Adrenal gland (tissue), 19 donors: ENCODE data around the gene TNS1. TPM values are rescaled to one million over a fixed set of nuclear protein-coding genes. Genes with fewer than 3 reads are reported as not detected.

ENCODE experiments used
- DNase-seq, 7 donors: peaks; one replicate each; pipeline ENCODE4 v3.0.0-alpha.2; 2019 to 2020
- H3K27ac ChIP-seq, 5 donors: fragments of 200-600 bp; sonication (generic) in 4 of 5; 1 replicate in 3 of 5; 2 replicates in 2 of 5; pipeline versions ENCODE4 v1.5.1 to v1.8.0; 2016 to 2020; ENCODE audit warnings: mild to moderate bottlenecking in 1 of 5
- H3K27me3 ChIP-seq: fragments of 200-600 bp; 2 replicates; pipeline ENCODE4 v1.8.0; 2021
- H3K36me3 ChIP-seq, 2 donors: fragments of 200-600 bp; replicated peaks in 1 of 2; 1 replicate in 1 of 2; 2 replicates in 1 of 2; pipeline versions ENCODE4 v1.5.1 to v1.8.0; 2018 to 2022
- H3K4me1 ChIP-seq, 2 donors: fragments of 200-600 bp; replicated peaks in 1 of 2; 1 replicate in 1 of 2; 2 replicates in 1 of 2; pipeline versions ENCODE4 v1.5.1 to v1.8.0; 2018 to 2021
- H3K4me3 ChIP-seq, 4 donors: fragments of 200-600 bp; sonication (generic) in 3 of 4; one replicate each; pipeline ENCODE4 v1.5.1; 2016 to 2018
- H3K9me3 ChIP-seq, 3 donors: fragments of 200-600 bp; sonication (generic) in 1 of 3; replicated peaks in 1 of 3; 1 replicate in 2 of 3; 2 replicates in 1 of 3; pipeline versions ENCODE4 v1.5.1 to v1.8.0; 2016 to 2021
- POLR2A ChIP-seq, 2 donors: fragments of 450-650 bp; IDR thresholded peaks; one replicate each; pipeline ENCODE4 v1.6.1; 2017; ENCODE audit warnings: antibody characterized with exemption in 2 of 2, mild to moderate bottlenecking in 2 of 2, moderate library complexity in 1 of 2
- WGBS, 4 donors: extraction: QIAGEN DNeasy Blood & Tissue Kit in 2 of 4; methylation state at CpG; one replicate each; pipeline versions ENCODE4 v1.1.5 to v1.1.7; 2013 to 2017; 5-methylcytosine and 5-hydroxymethylcytosine counted together
- intact Hi-C, 2 donors: fragments of 100-400 bp; cut with DNase I; formaldehyde crosslinking; loops; one replicate each; pipeline versions ENCODE4 v1.14.1 to v1.15.0; 2022 to 2023
- long read RNA-seq, 10 donors: library from polyadenylated mRNA in 3 of 10; unstranded in 2 of 10; stranded (forward) in 1 of 10; transcript quantifications; one replicate each; pipeline ENCODE4 v2.0.0 and lab custom pipeline, GENCODE V29; 2021 to 2026
- polyA plus RNA-seq, 3 donors: library from polyadenylated mRNA; stranded (reverse); fragments of 200-250 nt in 2 of 3; fragments of 350-450 nt in 1 of 3; fragmentation: Illumina TruSeq in 1 of 3; extraction: RNeasy Lipid Tissue Mini Kit (QIAGEN cat#74804) in 1 of 3; gene quantifications; one replicate each; pipeline ENCODE4 v1.2.3, GENCODE V29; 2013 to 2014
- total RNA-seq, 9 donors: library from RNA; depleted of rRNA in 4 of 9; stranded (reverse); fragments of >200 nt in 4 of 9; fragments of 120-200 nt in 1 of 9; fragmentation: NEBNext Ultra II Directional in 1 of 9; extraction: Animal tissue kit (Norgen Biotek cat#: 25700) in 1 of 9; gene quantifications; one replicate each; pipeline versions ENCODE4 v1.1.0 to v1.2.4, GENCODE V29; 2013 to 2023
- TF ChIP-seq, protein P1 (sequence below), 6 experiments: fragments of 450-650 bp in 4 of 6; fragments of 200-600 bp in 2 of 6; sonication (generic) in 1 of 6; IDR thresholded peaks; 1 replicate in 5 of 6; 2 replicates in 1 of 6; pipeline versions ENCODE4 v1.5.1 to v1.8.0; 2016 to 2021; ENCODE audit warnings: antibody characterized with exemption in 6 of 6, mild to moderate bottlenecking in 2 of 6, moderate library complexity in 1 of 6
- donor health status: healthy with polysubstance abuse.
- donor health status: Bipolar disorder and iron deficiency.
- donor health status: DM: yes; HTN: yes; CAD: no.
- donor health status: DM: no; HTN: no; CAD: no.
- donor health status: DM: no; HTN: no; CAD: no.
- donor health status: DM: yes; HTN: yes; CAD: no.

The TNS1 gene
- total RNA-seq (100 to 1,000 TPM in 8 of 9 donors, 10 to 100 TPM in 1; 34.1 to 341 (median 302) TPM), polyA plus RNA-seq (100 to 1,000 TPM in 2 of 3 donors, 10 to 100 TPM in 1; 46.7 to 123 (median 122) TPM)
- long read RNA-seq, donor 1, partial matches to known transcripts = 6 of 10 reads
- long read RNA-seq, donor 1, other reads (novel, unspliced or antisense) = 0 of 10 reads
- long read RNA-seq, donor 2, partial matches to known transcripts = 13 of 16 reads
- long read RNA-seq, donor 2, other reads (novel, unspliced or antisense) = 0 of 16 reads
- long read RNA-seq, donor 3, partial matches to known transcripts = 14 of 16 reads
- long read RNA-seq, donor 3, other reads (novel, unspliced or antisense) = 0 of 16 reads
- long read RNA-seq, donor 4, partial matches to known transcripts = 1 of 14 reads
- long read RNA-seq, donor 4, other reads (novel, unspliced or antisense) = 13 of 14 reads
- long read RNA-seq, donor 5, partial matches to known transcripts = 40 of 122 reads
- long read RNA-seq, donor 5, other reads (novel, unspliced or antisense) = 79 of 122 reads
- long read RNA-seq, donor 6, partial matches to known transcripts = 6 of 32 reads
- long read RNA-seq, donor 6, other reads (novel, unspliced or antisense) = 26 of 32 reads
- long read RNA-seq, donor 7, partial matches to known transcripts = 0 of 2 reads
- long read RNA-seq, donor 7, other reads (novel, unspliced or antisense) = 0 of 2 reads
- long read RNA-seq, donor 8, transcript TNS1-210 (19 exons, 2,464 nt) = major isoform, 5 of 5 reads
- long read RNA-seq, donor 8, partial matches to known transcripts = 0 of 5 reads
- long read RNA-seq, donor 8, other reads (novel, unspliced or antisense) = 0 of 5 reads
- long read RNA-seq, donor 9, partial matches to known transcripts = 7 of 7 reads
- long read RNA-seq, donor 9, other reads (novel, unspliced or antisense) = 0 of 7 reads
- long read RNA-seq, donor 10, partial matches to known transcripts = 0 of 3 reads
- long read RNA-seq, donor 10, other reads (novel, unspliced or antisense) = 0 of 3 reads

DNA sequence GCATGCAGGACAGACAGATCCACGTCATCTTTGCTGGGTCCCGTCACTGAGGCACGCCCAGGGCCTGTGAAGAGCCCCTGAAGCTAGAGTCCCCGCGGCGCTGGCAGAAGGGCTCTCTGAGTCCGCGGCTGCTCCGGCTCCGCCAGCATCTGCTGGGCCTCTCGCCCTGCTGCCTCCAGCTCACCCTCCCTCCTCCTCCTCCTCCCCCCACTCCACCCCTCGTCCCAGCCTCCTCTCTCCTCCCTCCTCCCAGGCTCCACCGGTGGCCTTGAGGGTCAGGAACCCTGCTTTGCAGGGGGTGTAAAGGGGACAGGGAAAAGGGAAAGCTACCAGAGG is at the start of gene TNS1:
TNS1 (minus strand) TSS at position 151 of the 336 bp plus-strand sequence; CDS start at position 28, 123 bp downstream.
- Histone ChIP-seq H3K4me3 (peak within 1 kb of the TSS; percentile 33 to 72 (median 53)), H3K9me3 (no peaks in the 10 kb centered on the region), H3K36me3 (no peaks in the 10 kb centered on the region), H3K4me1 (peaks cover 68 to 82% of the 10 kb centered on the region in 2 donors), H3K27ac (peak within 1 kb of the TSS; percentile 58 to 95 (median 93)), H3K27me3 (no peaks in the 10 kb centered on the region)
- intact Hi-C loops = no loop called here
- DNase-seq = peak; percentile 75 to 88 (median 81)
- 18 to 61% (median 39%) methylated on average over 1 to 13 of the region's 13 CpGs for WGBS, 4 donors
- TF ChIP-seq, protein P1, sequence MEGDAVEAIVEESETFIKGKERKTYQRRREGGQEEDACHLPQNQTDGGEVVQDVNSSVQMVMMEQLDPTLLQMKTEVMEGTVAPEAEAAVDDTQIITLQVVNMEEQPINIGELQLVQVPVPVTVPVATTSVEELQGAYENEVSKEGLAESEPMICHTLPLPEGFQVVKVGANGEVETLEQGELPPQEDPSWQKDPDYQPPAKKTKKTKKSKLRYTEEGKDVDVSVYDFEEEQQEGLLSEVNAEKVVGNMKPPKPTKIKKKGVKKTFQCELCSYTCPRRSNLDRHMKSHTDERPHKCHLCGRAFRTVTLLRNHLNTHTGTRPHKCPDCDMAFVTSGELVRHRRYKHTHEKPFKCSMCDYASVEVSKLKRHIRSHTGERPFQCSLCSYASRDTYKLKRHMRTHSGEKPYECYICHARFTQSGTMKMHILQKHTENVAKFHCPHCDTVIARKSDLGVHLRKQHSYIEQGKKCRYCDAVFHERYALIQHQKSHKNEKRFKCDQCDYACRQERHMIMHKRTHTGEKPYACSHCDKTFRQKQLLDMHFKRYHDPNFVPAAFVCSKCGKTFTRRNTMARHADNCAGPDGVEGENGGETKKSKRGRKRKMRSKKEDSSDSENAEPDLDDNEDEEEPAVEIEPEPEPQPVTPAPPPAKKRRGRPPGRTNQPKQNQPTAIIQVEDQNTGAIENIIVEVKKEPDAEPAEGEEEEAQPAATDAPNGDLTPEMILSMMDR (IDR thresholded peaks at IDR 0.05) = no peak
- TF ChIP-seq POLR2A (IDR thresholded peaks at IDR 0.05) = peak; percentile 32 to 84

DNA sequence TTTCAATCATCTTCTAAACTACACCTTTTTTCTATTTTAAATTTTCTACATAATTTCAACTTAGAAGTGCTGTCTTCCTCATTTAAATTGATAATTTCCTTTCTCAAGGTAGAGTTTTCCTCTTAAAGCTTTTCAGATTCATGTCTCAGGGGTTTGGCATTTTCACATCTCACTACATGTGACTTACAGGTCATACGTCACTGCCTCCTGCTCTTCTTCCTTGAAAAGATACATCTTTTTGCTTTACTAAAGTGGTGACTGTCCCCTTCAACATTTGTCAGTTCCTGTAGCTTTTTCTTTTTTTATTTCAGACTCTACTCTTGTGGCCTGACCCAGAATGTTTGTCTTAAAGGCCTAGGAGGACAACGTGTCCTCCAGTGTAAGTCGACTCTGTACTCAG is 49.1 kb upstream of the TNS1 start:
- intact Hi-C loops = no loop called here
- no peak overlapping the region for H3K4me3 ChIP-seq
- H3K9me3 ChIP-seq = no peaks in the 10 kb centered on the region
- H3K27me3 ChIP-seq = no peaks in the 10 kb centered on the region
- no peak for DNase-seq
- 80 to 86% (median 84%) methylated on average over 3 of the region's 3 CpGs for WGBS, 4 donors
- TF ChIP-seq POLR2A (IDR thresholded peaks at IDR 0.05) = no peak
- TF ChIP-seq, protein P1 (IDR thresholded peaks at IDR 0.05) = no peak
- H3K36me3 ChIP-seq = no peaks in the 10 kb centered on the region
- H3K4me1 ChIP-seq = no peaks in the 10 kb centered on the region
- no peak overlapping the region for H3K27ac ChIP-seq

DNA sequence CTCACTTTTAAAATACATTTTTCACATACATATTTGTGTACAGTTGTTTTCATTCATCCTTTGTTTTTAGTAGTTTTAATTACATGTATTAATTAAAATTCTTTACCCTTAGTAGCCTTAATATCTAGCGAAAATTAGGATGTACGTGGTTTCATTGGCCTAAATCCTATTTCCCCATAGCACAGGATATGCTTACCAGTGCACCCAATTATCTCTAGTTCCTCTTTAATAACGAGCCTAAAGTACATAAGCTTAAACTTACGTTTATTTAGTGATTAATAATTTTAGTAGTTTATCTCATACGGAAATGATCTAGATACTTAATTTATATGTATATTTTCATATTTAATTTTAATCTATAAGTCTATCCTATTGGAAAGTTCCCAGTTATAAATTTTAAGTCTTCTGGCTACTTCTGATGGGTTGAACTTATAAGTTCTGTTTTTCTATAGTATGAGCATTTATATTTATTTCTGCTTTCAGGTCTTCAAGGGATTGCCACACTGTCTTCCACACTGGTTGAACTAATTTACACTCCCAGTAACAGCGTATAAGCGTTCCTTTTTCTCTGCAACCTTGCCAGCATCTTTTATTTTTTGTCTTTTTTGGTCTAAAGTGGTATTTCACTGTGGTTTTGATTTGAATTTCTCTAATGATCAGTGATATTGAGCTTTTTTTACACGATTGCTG is 44.9 kb upstream of the TNS1 start:
- intact Hi-C loops = no loop called here
- Histone ChIP-seq H3K27me3 (no peaks in the 10 kb centered on the region), H3K4me3 (no peak overlapping the region), H3K9me3 (no peaks in the 10 kb centered on the region), H3K36me3 (no peaks in the 10 kb centered on the region), H3K27ac (peak overlapping the region in 1 of 5 donors; percentile 14), H3K4me1 (no peaks in the 10 kb centered on the region)
- TF ChIP-seq POLR2A (IDR thresholded peaks at IDR 0.05) = no peak
- TF ChIP-seq, protein P1 (IDR thresholded peaks at IDR 0.05) = no peak
- WGBS, 4 donors = 75 to 79% (median 79%) methylated on average over 8 of the region's 8 CpGs
- no peak for DNase-seq
